Astrocyte of the spinal cord (primary cell): Measurements from ENCODE around the gene CHAD.
"Not testable (repeated sequence)": the region's sequence is repeated elsewhere in the genome, so short reads cannot be mapped to it uniquely, and the experiment has no call there.

ENCODE experiments used
- DNase-seq: peaks from one replicate; pipeline ENCODE4 v3.0.0; 2011; ENCODE audit warnings: low read depth, low spot score
- H3K4me3 ChIP-seq: 2 replicates; pipeline ENCODE4 v1.5.1; 2011; ENCODE audit warnings: low read depth, mild to moderate bottlenecking, low read length, moderate library complexity
- CTCF ChIP-seq: IDR thresholded peaks from 2 replicates; pipeline ENCODE4 v1.5.1; 2012; ENCODE audit warnings: low read depth, mild to moderate bottlenecking, low read length, inconsistent platforms
- in situ Hi-C: cut with HindIII; loops from 2 replicates; pipeline ENCODE4 v1.10.0; 2017; ENCODE audit warnings: low sequenced_read_pairs

CHAD gene

GRCh38 chr17:50474523-50474922 is 5.8 kb upstream of the CHAD start:
- TF ChIP-seq CTCF = no peak
- in situ Hi-C loops = no loop called here

GRCh38 chr17:50473901-50474300 is 5.2 kb upstream of the CHAD start:
- no peak overlapping the region for H3K4me3 ChIP-seq
- no peak for TF ChIP-seq CTCF
- no peak for DNase-seq
- in situ Hi-C loops = no loop called here

More at GRCh38 chr17:50474523-50474922, 5.8 kb upstream of the CHAD start:
- no peak overlapping the region for H3K4me3 ChIP-seq
- DNase-seq = no peak

- DNase-seq, H3K4me3 ChIP-seq, in situ Hi-C loops: not testable (repeated sequence)
- TF ChIP-seq CTCF = peak; percentile 40
These were observed 4.1 kb upstream of the CHAD start for GRCh38 chr17:50472761-50473161.

GRCh38 chr17:50472286-50472685 is 3.6 kb upstream of the CHAD start:
- in situ Hi-C loops = no loop called here
- TF ChIP-seq CTCF = no peak
- no peak for DNase-seq
- no peak overlapping the region for H3K4me3 ChIP-seq

GRCh38 chr17:50471009-50471905 is 2.6 kb upstream of the CHAD start:
- no peak for TF ChIP-seq CTCF
- no peak for DNase-seq
- in situ Hi-C loops = no loop called here
- no peak overlapping the region for H3K4me3 ChIP-seq

GRCh38 chr17:50470426-50470825 is 1.7 kb upstream of the CHAD start:
- in situ Hi-C loops = no loop called here
- H3K4me3 ChIP-seq = no peak overlapping the region
- TF ChIP-seq CTCF = no peak
- no peak for DNase-seq
